Activated T-cell treated with anti-CD3 and anti-CD28 coated beads, Interleukin-2, amount 50 U/mL, for 4 hours (primary cell): ENCODE measurements around the gene BCAM. TPM values are rescaled to one million over a fixed set of nuclear protein-coding genes. Genes with fewer than 3 reads are reported as not detected.
"Not testable (repeated sequence)": the region's sequence is repeated elsewhere in the genome, so short reads cannot be mapped to it uniquely, and the experiment has no call there.

Experiments used
- ATAC-seq, 2 donors: fragments of 200-7000 bp; cut with Tn5 transposase; one replicate each; pipeline ENCODE4 v1.10.0; 2021
- DNase-seq: peaks from one replicate; pipeline ENCODE4 v3.0.0-alpha.2; 2020
- H3K27me3 Mint-ChIP-seq: one replicate; pipeline ENCODE4 v1.8.0; 2021; ENCODE audit warnings: low read depth, mixed read lengths
- H3K36me3 Mint-ChIP-seq: one replicate; pipeline ENCODE4 v1.8.0; 2022; ENCODE audit warnings: mixed read lengths; ENCODE audit not compliant: insufficient read depth
- H3K4me1 Mint-ChIP-seq: one replicate; pipeline ENCODE4 v1.8.0; 2021; ENCODE audit warnings: low read depth, mixed read lengths
- H3K4me3 Mint-ChIP-seq: one replicate; pipeline ENCODE4 v1.8.0; 2021; ENCODE audit warnings: mild to moderate bottlenecking, moderate library complexity, mixed read lengths
- H3K9me3 Mint-ChIP-seq: one replicate; pipeline ENCODE4 v1.8.0; 2021; ENCODE audit warnings: mixed read lengths
- total RNA-seq, 3 donors: library from RNA; stranded (reverse); gene quantifications; one replicate each; pipeline ENCODE4 v1.2.1, GENCODE V29; 2021

Gene BCAM
- total RNA-seq, result under 1 TPM; 0.33 to 0.40 (median 0.33) TPM

- Mint-ChIP-seq H3K4me1 (peaks cover 3% of the 10 kb centered on the region), H3K27me3 (peaks cover 32% of the 10 kb centered on the region), H3K4me3 (no peak within 1 kb of the TSS), H3K36me3 (no peaks in the 10 kb centered on the region), H3K9me3 (no peaks in the 10 kb centered on the region)
- DNase-seq, result no peak
- ATAC-seq, result peak; percentile 58 to 61
Observed at GRCh38 chr19:44808463-44809371, at the start of gene BCAM. TSS of gene BCAM (plus strand) at chr19:44809103. CDS start at chr19:44809125, 22 bp downstream.

GRCh38 chr19:44762038-44762437 is 46.9 kb upstream of the BCAM start:
- Mint-ChIP-seq H3K27me3 (no peaks in the 10 kb centered on the region), H3K36me3 (peaks cover 19% of the 10 kb centered on the region), H3K4me1 (peaks cover 35% of the 10 kb centered on the region), H3K9me3 (no peaks in the 10 kb centered on the region), H3K4me3 (no peak overlapping the region)
- DNase-seq (no peak), ATAC-seq (no peak)

GRCh38 chr19:44765033-44765948 is 43.6 kb upstream of the BCAM start:
- Mint-ChIP-seq H3K36me3 (peaks cover 4% of the 10 kb centered on the region), H3K4me3 (no peak overlapping the region), H3K4me1 (peaks cover 42% of the 10 kb centered on the region), H3K9me3 (peaks cover 4% of the 10 kb centered on the region), H3K27me3 (no peaks in the 10 kb centered on the region)
- no peak for ATAC-seq
- no peak for DNase-seq

GRCh38 chr19:44765949-44766335 is 43.0 kb upstream of the BCAM start:
- H3K4me1 Mint-ChIP-seq, result peaks cover 42% of the 10 kb centered on the region
- no peaks in the 10 kb centered on the region for H3K36me3 Mint-ChIP-seq
- no peak overlapping the region for H3K4me3 Mint-ChIP-seq
- H3K27me3 Mint-ChIP-seq, result no peaks in the 10 kb centered on the region
- DNase-seq (no peak), ATAC-seq (no peak)
- peaks cover 4% of the 10 kb centered on the region for H3K9me3 Mint-ChIP-seq

- H3K4me1 Mint-ChIP-seq, result peaks cover 36% of the 10 kb centered on the region
- ATAC-seq, result no peak
- peaks cover 4% of the 10 kb centered on the region for H3K9me3 Mint-ChIP-seq
- no peaks in the 10 kb centered on the region for H3K27me3 Mint-ChIP-seq
- H3K36me3 Mint-ChIP-seq, result no peaks in the 10 kb centered on the region
- DNase-seq, result no peak
- H3K4me3 Mint-ChIP-seq, result no peak overlapping the region
Observed at GRCh38 chr19:44767295-44768180, 41.4 kb upstream of the BCAM start.

- H3K27me3 Mint-ChIP-seq, result no peaks in the 10 kb centered on the region
- no peaks in the 10 kb centered on the region for H3K36me3 Mint-ChIP-seq
- ATAC-seq, result peak; percentile 100
Observed at GRCh38 chr19:44770550-44771257, 38.2 kb upstream of the BCAM start.

GRCh38 chr19:44772144-44772543 is 36.8 kb upstream of the BCAM start:
- not testable (repeated sequence) for H3K4me3 Mint-ChIP-seq, H3K36me3 Mint-ChIP-seq, H3K9me3 Mint-ChIP-seq, ATAC-seq, H3K27me3 Mint-ChIP-seq, DNase-seq
- H3K4me1 Mint-ChIP-seq, result peaks cover 25% of the 10 kb centered on the region

More at GRCh38 chr19:44770550-44771257, 38.2 kb upstream of the BCAM start:
- H3K4me3 Mint-ChIP-seq, result peak overlapping the region; percentile 17
- DNase-seq, result peak; percentile 98
- peaks cover 4% of the 10 kb centered on the region for H3K9me3 Mint-ChIP-seq
- H3K4me1 Mint-ChIP-seq, result peaks cover 25% of the 10 kb centered on the region

GRCh38 chr19:44772959-44773358 is 35.9 kb upstream of the BCAM start:
- ATAC-seq (no peak), DNase-seq (no peak)
- no peak overlapping the region for H3K4me3 Mint-ChIP-seq
- peaks cover 4% of the 10 kb centered on the region for H3K9me3 Mint-ChIP-seq
- no peaks in the 10 kb centered on the region for H3K36me3 Mint-ChIP-seq
- peaks cover 18% of the 10 kb centered on the region for H3K4me1 Mint-ChIP-seq
- no peaks in the 10 kb centered on the region for H3K27me3 Mint-ChIP-seq

- DNase-seq, result no peak
- H3K36me3 Mint-ChIP-seq, result no peaks in the 10 kb centered on the region
- ATAC-seq, result no peak
- H3K4me1 Mint-ChIP-seq, result peaks cover 2% of the 10 kb centered on the region
- H3K9me3 Mint-ChIP-seq, result no peaks in the 10 kb centered on the region
- H3K27me3 Mint-ChIP-seq, result peaks cover 3% of the 10 kb centered on the region
- no peak overlapping the region for H3K4me3 Mint-ChIP-seq
Observed at GRCh38 chr19:44775676-44776240, 33.1 kb upstream of the BCAM start.

GRCh38 chr19:44776402-44777096 is 32.4 kb upstream of the BCAM start:
- no peaks in the 10 kb centered on the region for H3K4me1 Mint-ChIP-seq
- H3K36me3 Mint-ChIP-seq, result no peaks in the 10 kb centered on the region

GRCh38 chr19:44777715-44778347 is 31.1 kb upstream of the BCAM start, which contains the start of gene CBLC:
TSS of gene CBLC (plus strand) at chr19:44777890. CDS start at chr19:44777932, 42 bp downstream.
- Mint-ChIP-seq H3K36me3 (no peaks in the 10 kb centered on the region), H3K4me1 (no peaks in the 10 kb centered on the region), H3K27me3 (peaks cover 3% of the 10 kb centered on the region), H3K9me3 (no peaks in the 10 kb centered on the region), H3K4me3 (no peak within 1 kb of the TSS)
- DNase-seq, result no peak
- ATAC-seq, result peak; percentile 25 to 34

More at GRCh38 chr19:44776402-44777096, 32.4 kb upstream of the BCAM start:
- Mint-ChIP-seq H3K9me3 (no peaks in the 10 kb centered on the region), H3K27me3 (peaks cover 3% of the 10 kb centered on the region), H3K4me3 (no peak overlapping the region)
- DNase-seq, result no peak
- no peak for ATAC-seq

- Mint-ChIP-seq H3K4me1 (peaks cover under 1% of the 10 kb centered on the region), H3K36me3 (no peaks in the 10 kb centered on the region), H3K9me3 (no peaks in the 10 kb centered on the region), H3K27me3 (peaks cover 4% of the 10 kb centered on the region), H3K4me3 (no peak overlapping the region)
- ATAC-seq, result no peak
- DNase-seq, result no peak
Observed at GRCh38 chr19:44779150-44779549, 29.8 kb upstream of the BCAM start.
